ENCODE data around the gene SERPINA5. TPM values are rescaled to one million over a fixed set of nuclear protein-coding genes. Genes with fewer than 3 reads are reported as not detected.
A peak's percentile ranks its signal among the peaks of the same experiment; 100 is the strongest.

Gene SERPINA5
- total RNA-seq, 2 experiments from 2014 or later = not detected

GRCh38 chr14:94544726-94545125, 36.5 kb upstream of the SERPINA5 start:
- ChIA-PET POLR2A (no interaction called here), CTCF (no interaction called here)
- Mint-ChIP-seq H3K4me3 (no peak overlapping the region), H3K9me3 (no peaks in the 10 kb centered on the region), H3K36me3 (ENCODE audit: low read depth) (no peaks in the 10 kb centered on the region), H3K27ac (no peak overlapping the region), H3K27me3 (peaks cover 1% of the 10 kb centered on the region), H3K4me1 (no peaks in the 10 kb centered on the region)
- DNase-seq = no peak

GRCh38 chr14:94545131-94545841, 35.9 kb upstream of the SERPINA5 start:
- POLR2A ChIA-PET = no interaction called here
- H3K36me3 Mint-ChIP-seq (ENCODE audit: low read depth) = no peaks in the 10 kb centered on the region
- no peaks in the 10 kb centered on the region for H3K27me3 Mint-ChIP-seq

GRCh38 chr14:94547151-94547680, 34.0 kb upstream of the SERPINA5 start:
- Mint-ChIP-seq H3K27me3 (peaks cover 11% of the 10 kb centered on the region), H3K36me3 (ENCODE audit: low read depth) (no peaks in the 10 kb centered on the region), H3K27ac (no peak overlapping the region), H3K4me3 (no peak overlapping the region), H3K9me3 (no peaks in the 10 kb centered on the region), H3K4me1 (no peaks in the 10 kb centered on the region)
- no peak for DNase-seq
- POLR2A ChIA-PET = no interaction called here
- CTCF ChIA-PET = no interaction called here

More at GRCh38 chr14:94545131-94545841, 35.9 kb upstream of the SERPINA5 start:
- Mint-ChIP-seq H3K9me3 (no peaks in the 10 kb centered on the region), H3K4me1 (no peaks in the 10 kb centered on the region), H3K4me3 (no peak overlapping the region), H3K27ac (no peak overlapping the region)
- no peak for DNase-seq
- CTCF ChIA-PET = no interaction called here

GRCh38 chr14:94547726-94548125, 33.5 kb upstream of the SERPINA5 start:
- POLR2A ChIA-PET = no interaction called here
- Mint-ChIP-seq H3K27me3 (peaks cover 16% of the 10 kb centered on the region), H3K4me1 (no peaks in the 10 kb centered on the region), H3K9me3 (no peaks in the 10 kb centered on the region), H3K36me3 (ENCODE audit: low read depth) (no peaks in the 10 kb centered on the region), H3K27ac (no peak overlapping the region), H3K4me3 (no peak overlapping the region)
- CTCF ChIA-PET = no interaction called here
- DNase-seq = no peak

- no peak overlapping the region for H3K27ac Mint-ChIP-seq
- H3K4me3 Mint-ChIP-seq = no peak overlapping the region
- no peaks in the 10 kb centered on the region for H3K4me1 Mint-ChIP-seq
- H3K9me3 Mint-ChIP-seq = no peaks in the 10 kb centered on the region
- no peaks in the 10 kb centered on the region for H3K36me3 Mint-ChIP-seq (ENCODE audit: low read depth)
- ChIA-PET CTCF (interaction anchor here (0.6 to 1.8 kb wide), 13 partner anchors 10 to 1443 kb away, joined by 3 to 6 read pairs (median 4); partner anchors contain the start of gene SERPINA4), POLR2A (no interaction called here)
- no peak for DNase-seq
- peaks cover 20% of the 10 kb centered on the region for H3K27me3 Mint-ChIP-seq
Observed at GRCh38 chr14:94548131-94548998, 32.9 kb upstream of the SERPINA5 start.

- no peaks in the 10 kb centered on the region for H3K36me3 Mint-ChIP-seq (ENCODE audit: low read depth)
- H3K9me3 Mint-ChIP-seq = no peaks in the 10 kb centered on the region
- CTCF ChIA-PET = interaction anchor here (0.6 to 1.8 kb wide), 14 partner anchors 9 to 1444 kb away, joined by 3 to 6 read pairs (median 4); partner anchors contain the start of gene SERPINA4
- H3K27ac Mint-ChIP-seq = no peak overlapping the region
- POLR2A ChIA-PET = no interaction called here
- H3K4me1 Mint-ChIP-seq = no peaks in the 10 kb centered on the region
- H3K27me3 Mint-ChIP-seq = peaks cover 23% of the 10 kb centered on the region
- H3K4me3 Mint-ChIP-seq = no peak overlapping the region
- DNase-seq = peak; percentile 60
Observed at GRCh38 chr14:94548999-94549985, 31.9 kb upstream of the SERPINA5 start.

GRCh38 chr14:94550041-94550440, 31.2 kb upstream of the SERPINA5 start:
- DNase-seq = no peak
- POLR2A ChIA-PET = no interaction called here
- CTCF ChIA-PET = interaction anchor here (1.1 to 1.8 kb wide), 2 partner anchors 12 to 117 kb away, joined by 3 to 6 read pairs; no protein-coding TSS in a partner anchor
- H3K36me3 Mint-ChIP-seq (ENCODE audit: low read depth) = no peaks in the 10 kb centered on the region
- peaks cover 26% of the 10 kb centered on the region for H3K27me3 Mint-ChIP-seq
- no peaks in the 10 kb centered on the region for H3K4me1 Mint-ChIP-seq
- H3K27ac Mint-ChIP-seq = no peak overlapping the region
- no peak overlapping the region for H3K4me3 Mint-ChIP-seq
- H3K9me3 Mint-ChIP-seq = no peaks in the 10 kb centered on the region

- Mint-ChIP-seq H3K4me1 (no peaks in the 10 kb centered on the region), H3K27me3 (peaks cover 26% of the 10 kb centered on the region), H3K36me3 (ENCODE audit: low read depth) (no peaks in the 10 kb centered on the region), H3K9me3 (peaks cover 5% of the 10 kb centered on the region), H3K4me3 (no peak overlapping the region), H3K27ac (no peak overlapping the region)
- POLR2A ChIA-PET = no interaction called here
- CTCF ChIA-PET = no interaction called here
- DNase-seq = no peak
Observed at GRCh38 chr14:94555991-94556390, 25.2 kb upstream of the SERPINA5 start.

GRCh38 chr14:94557327-94557726, 23.9 kb upstream of the SERPINA5 start:
- peaks cover 5% of the 10 kb centered on the region for H3K9me3 Mint-ChIP-seq
- H3K4me3 Mint-ChIP-seq = no peak overlapping the region
- CTCF ChIA-PET = no interaction called here

GRCh38 chr14:94558842-94559241, 22.4 kb upstream of the SERPINA5 start:
- Mint-ChIP-seq H3K27ac (no peak overlapping the region), H3K27me3 (peaks cover 6% of the 10 kb centered on the region), H3K9me3 (peaks cover 5% of the 10 kb centered on the region), H3K36me3 (ENCODE audit: low read depth) (no peaks in the 10 kb centered on the region), H3K4me1 (no peaks in the 10 kb centered on the region), H3K4me3 (no peak overlapping the region)
- ChIA-PET CTCF (interaction anchor here (1.8 kb wide), 1 partner anchor 10 kb away, joined by 4 read pairs; no protein-coding TSS in a partner anchor), POLR2A (no interaction called here)
- no peak for DNase-seq

More at GRCh38 chr14:94557327-94557726, 23.9 kb upstream of the SERPINA5 start:
- H3K36me3 Mint-ChIP-seq (ENCODE audit: low read depth) = no peaks in the 10 kb centered on the region
- H3K27me3 Mint-ChIP-seq = peaks cover 15% of the 10 kb centered on the region
- no peak overlapping the region for H3K27ac Mint-ChIP-seq
- POLR2A ChIA-PET = no interaction called here
- DNase-seq = no peak
- H3K4me1 Mint-ChIP-seq = no peaks in the 10 kb centered on the region

GRCh38 chr14:94559638-94560290, 21.5 kb upstream of the SERPINA5 start:
- Mint-ChIP-seq H3K4me1 (no peaks in the 10 kb centered on the region), H3K27ac (no peak overlapping the region), H3K27me3 (peaks cover 3% of the 10 kb centered on the region), H3K9me3 (peaks cover 5% of the 10 kb centered on the region), H3K4me3 (no peak overlapping the region), H3K36me3 (ENCODE audit: low read depth) (no peaks in the 10 kb centered on the region)
- DNase-seq = no peak
- ChIA-PET POLR2A (no interaction called here), CTCF (no interaction called here)

- Mint-ChIP-seq H3K27me3 (no peaks in the 10 kb centered on the region), H3K27ac (no peak overlapping the region)
- CTCF ChIA-PET = no interaction called here
Observed at GRCh38 chr14:94560291-94560665, 20.9 kb upstream of the SERPINA5 start.

More at GRCh38 chr14:94560291-94560665, 20.9 kb upstream of the SERPINA5 start:
- POLR2A ChIA-PET = no interaction called here
- no peaks in the 10 kb centered on the region for H3K36me3 Mint-ChIP-seq (ENCODE audit: low read depth)
- no peak overlapping the region for H3K4me3 Mint-ChIP-seq
- DNase-seq = no peak
- no peaks in the 10 kb centered on the region for H3K4me1 Mint-ChIP-seq
- H3K9me3 Mint-ChIP-seq = peaks cover 5% of the 10 kb centered on the region
